GM21717 (cell line): Measurements from ENCODE around the gene MYBBP1A.

Experiments used
- ATAC-seq: cut with Tn5 transposase; IDR thresholded peaks from one replicate; pipeline ENCODE4 v1.9.1; 2021; ENCODE audit warnings: mild to moderate bottlenecking, moderate library complexity; ENCODE audit not compliant: unreplicated experiment

The MYBBP1A gene

GRCh38 chr17:4539025-4539424, 16.2 kb downstream of the MYBBP1A start:
- no peak for ATAC-seq

- no peak for ATAC-seq
These were observed 16.8 kb downstream of the MYBBP1A start for GRCh38 chr17:4538236-4539002.

- no peak for ATAC-seq
These were observed 17.5 kb downstream of the MYBBP1A start for GRCh38 chr17:4537451-4538235.

- ATAC-seq, result no peak
These were observed 18.3 kb downstream of the MYBBP1A start for GRCh38 chr17:4536742-4537411.

GRCh38 chr17:4536259-4536741, 18.9 kb downstream of the MYBBP1A start:
- ATAC-seq, result no peak

GRCh38 chr17:4535667-4536258, 19.4 kb downstream of the MYBBP1A start:
- no peak for ATAC-seq

GRCh38 chr17:4534928-4535666, 20.1 kb downstream of the MYBBP1A start:
- no peak for ATAC-seq

GRCh38 chr17:4534515-4534914, 20.7 kb downstream of the MYBBP1A start:
- ATAC-seq, result no peak

- ATAC-seq, result no peak
These were observed 21.4 kb downstream of the MYBBP1A start for GRCh38 chr17:4533523-4534504.

- no peak for ATAC-seq
These were observed 22.2 kb downstream of the MYBBP1A start for GRCh38 chr17:4532860-4533522.

GRCh38 chr17:4531988-4532736, 23.0 kb downstream of the MYBBP1A start:
- ATAC-seq, result no peak

- no peak for ATAC-seq
These were observed 24.1 kb downstream of the MYBBP1A start for GRCh38 chr17:4530799-4531730.

- no peak for ATAC-seq
These were observed 25.5 kb downstream of the MYBBP1A start for GRCh38 chr17:4529533-4530152.

GRCh38 chr17:4527566-4528125, 27.5 kb downstream of the MYBBP1A start:
- no peak for ATAC-seq

GRCh38 chr17:4527134-4527533, 28.1 kb downstream of the MYBBP1A start:
- ATAC-seq, result no peak
